GM23338 (cell line): ENCODE results near the gene XPNPEP1. TPM values are rescaled to one million over a fixed set of nuclear protein-coding genes. Genes with fewer than 3 reads are reported as not detected.

Experiments used
- ATAC-seq: fragments of 200-7000 bp; cut with Tn5 transposase; 3 replicates; pipeline ENCODE4 v1.9.1; 2020
- DNase-seq: peaks from one replicate; pipeline ENCODE4 v3.0.0-alpha.2; 2015; ENCODE audit warnings: low spot score
- H2AFZ ChIP-seq: fragments of 200-600 bp; sonication (generic); 2 replicates; pipeline ENCODE4 v1.8.0; 2016; ENCODE audit warnings: antibody characterized with exemption, mild to moderate bottlenecking, moderate library complexity
- H3F3A ChIP-seq: fragments of 200-600 bp; sonication (generic); replicated peaks from 2 replicates; pipeline ENCODE4 v1.8.0; 2017; ENCODE audit warnings: antibody characterized with exemption, mixed run types, low read depth
- H3K27ac ChIP-seq: fragments of 200-600 bp; sonication (generic); 2 replicates; pipeline ENCODE4 v1.6.1; 2016; ENCODE audit warnings: low read depth
- H3K27me3 ChIP-seq: fragments of 200-600 bp; sonication (generic); 2 replicates; pipeline ENCODE4 v1.8.0; 2016; ENCODE audit warnings: mild to moderate bottlenecking, mixed run types, moderate library complexity; ENCODE audit not compliant: insufficient read depth
- H3K36me3 ChIP-seq: fragments of 200-600 bp; sonication (generic); 2 replicates; pipeline ENCODE4 v1.8.0; 2016; ENCODE audit warnings: mild to moderate bottlenecking; ENCODE audit not compliant: insufficient read depth
- H3K4me1 ChIP-seq: fragments of 200-600 bp; sonication (generic); 2 replicates; pipeline ENCODE4 v1.8.0; 2016; ENCODE audit warnings: mild to moderate bottlenecking, moderate library complexity; ENCODE audit not compliant: insufficient read depth
- H3K4me2 ChIP-seq: fragments of 200-600 bp; sonication (generic); 2 replicates; pipeline ENCODE4 v1.7.1; 2017; ENCODE audit warnings: mixed run types
- H3K4me3 ChIP-seq: fragments of 200-600 bp; sonication (generic); 2 replicates; pipeline ENCODE4 v1.6.1; 2016; ENCODE audit warnings: mixed run types
- H3K79me2 ChIP-seq: fragments of 200-600 bp; sonication (generic); replicated peaks from 2 replicates; pipeline ENCODE4 v1.8.0; 2017; ENCODE audit warnings: mild to moderate bottlenecking; ENCODE audit not compliant: insufficient read depth
- H3K9me2 ChIP-seq: fragments of 200-600 bp; sonication (generic); 2 replicates; pipeline ENCODE4 v1.8.0; 2017; ENCODE audit not compliant: insufficient read depth
- H4K20me1 ChIP-seq: fragments of 200-600 bp; sonication (generic); replicated peaks from 2 replicates; pipeline ENCODE4 v1.8.0; 2017; ENCODE audit warnings: mild to moderate bottlenecking; ENCODE audit not compliant: insufficient read depth
- H3K27ac Mint-ChIP-seq: 2 replicates; pipeline ENCODE4 v1.8.0; 2020; ENCODE audit warnings: inconsistent platforms, mild to moderate bottlenecking, moderate library complexity, mixed read lengths
- H3K27me3 Mint-ChIP-seq: 3 replicates; pipeline ENCODE4 v1.8.0; 2022; ENCODE audit warnings: low read depth, mild to moderate bottlenecking, moderate library complexity, mixed read lengths, inconsistent platforms; ENCODE audit not compliant: insufficient read depth, poor library complexity
- H3K36me3 Mint-ChIP-seq: 3 replicates; pipeline ENCODE4 v1.8.0; 2021; ENCODE audit warnings: low read depth, mild to moderate bottlenecking, inconsistent platforms, moderate library complexity, mixed read lengths
- H3K4me1 Mint-ChIP-seq: 3 replicates; pipeline ENCODE4 v1.8.0; 2020; ENCODE audit warnings: mild to moderate bottlenecking, inconsistent platforms, mixed read lengths
- H3K4me3 Mint-ChIP-seq: 3 replicates; pipeline ENCODE4 v1.8.0; 2021; ENCODE audit warnings: moderate library complexity, mild to moderate bottlenecking, inconsistent platforms, mixed read lengths
- H3K9me3 Mint-ChIP-seq: 3 replicates; pipeline ENCODE4 v1.8.0; 2020; ENCODE audit warnings: moderate library complexity, mild to moderate bottlenecking, inconsistent platforms, mixed read lengths
- EZH2 ChIP-seq: fragments of 200-600 bp; sonication (generic); IDR thresholded peaks from one replicate; pipeline ENCODE4 v1.8.0; 2017; ENCODE audit warnings: antibody characterized with exemption, mild to moderate bottlenecking, low read depth; ENCODE audit not compliant: unreplicated experiment
- EZH2phosphoT487 ChIP-seq: fragments of 200-600 bp; sonication (generic); IDR thresholded peaks from one replicate; pipeline ENCODE4 v1.8.1; 2018; ENCODE audit warnings: antibody characterized with exemption; ENCODE audit not compliant: unreplicated experiment
- JUNB ChIP-seq: IDR thresholded peaks from one replicate; pipeline ENCODE4 v1.6.1; 2016; ENCODE audit warnings: antibody characterized with exemption; ENCODE audit not compliant: unreplicated experiment
- POLR2AphosphoS5 ChIP-seq: IDR thresholded peaks from 2 replicates; pipeline ENCODE4 v1.6.1; 2016; ENCODE audit warnings: antibody characterized with exemption, low read depth
- STAT1 ChIP-seq: IDR thresholded peaks from one replicate; pipeline ENCODE4 v1.6.1; 2016; ENCODE audit warnings: antibody characterized with exemption; ENCODE audit not compliant: unreplicated experiment
- polyA plus RNA-seq: library from polyadenylated mRNA; unstranded; fragments of >200 nt; fragmentation: Nextera tagmentation; extraction: Ambion mirVana; gene quantifications from 2 replicates; pipeline ENCODE4 v1.2.1, GENCODE V29; 2016
- total RNA-seq: library from RNA; depleted of rRNA; stranded (reverse); fragments of >200 nt; shearing (Covaris generic); gene quantifications from 2 replicates; pipeline ENCODE4 v1.2.3, GENCODE V29; 2014
- TF ChIP-seq, protein P1 (sequence below), 2 experiments: fragments of 200-600 bp in 1 of 2; sonication (generic) in 1 of 2; conservative IDR thresholded peaks; 2 replicates each; pipeline versions ENCODE4 v1.5.1 to v1.6.1; 2016 to 2017; ENCODE audit warnings: antibody characterized with exemption in 2 of 2, low read depth in 2 of 2, mild to moderate bottlenecking in 2 of 2, moderate library complexity in 1 of 2
- TF ChIP-seq, protein P2 (sequence below): IDR thresholded peaks from one replicate; pipeline ENCODE4 v1.6.1; 2018; ENCODE audit warnings: antibody characterized with exemption; ENCODE audit not compliant: unreplicated experiment
- TF ChIP-seq, protein P3 (sequence below): IDR thresholded peaks from 2 replicates; pipeline ENCODE4 v1.6.1; 2016; ENCODE audit warnings: antibody characterized with exemption

Gene XPNPEP1
- total and polyA plus RNA-seq, 2 experiments from 2014 or later, result 17.5 to 55.8 TPM

GRCh38 chr10:109911903-109912302 is 11.4 kb downstream of the XPNPEP1 start:
- Histone ChIP-seq H2AFZ (no peak overlapping the region), H3K9me2 (no peaks in the 10 kb centered on the region), H3K36me3 (no peaks in the 10 kb centered on the region), H3K4me2 (no peak overlapping the region), H3K4me1 (peaks cover 10% of the 10 kb centered on the region; the same call in 1 of the 2 replicates), H3F3A (no peaks in the 10 kb centered on the region), H3K4me3 (no peak overlapping the region), H3K79me2 (peaks cover 20% of the 10 kb centered on the region), H3K27ac (no peak overlapping the region), H4K20me1 (no peaks in the 10 kb centered on the region; the same call in 1 of the 2 replicates), H3K27me3 (no peaks in the 10 kb centered on the region)
- ATAC-seq (no peak), DNase-seq (no peak)
- no peak overlapping the region for H3K27ac Mint-ChIP-seq
- TF ChIP-seq, protein P1, sequence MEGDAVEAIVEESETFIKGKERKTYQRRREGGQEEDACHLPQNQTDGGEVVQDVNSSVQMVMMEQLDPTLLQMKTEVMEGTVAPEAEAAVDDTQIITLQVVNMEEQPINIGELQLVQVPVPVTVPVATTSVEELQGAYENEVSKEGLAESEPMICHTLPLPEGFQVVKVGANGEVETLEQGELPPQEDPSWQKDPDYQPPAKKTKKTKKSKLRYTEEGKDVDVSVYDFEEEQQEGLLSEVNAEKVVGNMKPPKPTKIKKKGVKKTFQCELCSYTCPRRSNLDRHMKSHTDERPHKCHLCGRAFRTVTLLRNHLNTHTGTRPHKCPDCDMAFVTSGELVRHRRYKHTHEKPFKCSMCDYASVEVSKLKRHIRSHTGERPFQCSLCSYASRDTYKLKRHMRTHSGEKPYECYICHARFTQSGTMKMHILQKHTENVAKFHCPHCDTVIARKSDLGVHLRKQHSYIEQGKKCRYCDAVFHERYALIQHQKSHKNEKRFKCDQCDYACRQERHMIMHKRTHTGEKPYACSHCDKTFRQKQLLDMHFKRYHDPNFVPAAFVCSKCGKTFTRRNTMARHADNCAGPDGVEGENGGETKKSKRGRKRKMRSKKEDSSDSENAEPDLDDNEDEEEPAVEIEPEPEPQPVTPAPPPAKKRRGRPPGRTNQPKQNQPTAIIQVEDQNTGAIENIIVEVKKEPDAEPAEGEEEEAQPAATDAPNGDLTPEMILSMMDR (conservative IDR thresholded peaks at IDR 0.05; ENCODE audit: low read depth in 2 of 2), result no peak
- TF ChIP-seq POLR2AphosphoS5, result no peak
- TF ChIP-seq, protein P2, sequence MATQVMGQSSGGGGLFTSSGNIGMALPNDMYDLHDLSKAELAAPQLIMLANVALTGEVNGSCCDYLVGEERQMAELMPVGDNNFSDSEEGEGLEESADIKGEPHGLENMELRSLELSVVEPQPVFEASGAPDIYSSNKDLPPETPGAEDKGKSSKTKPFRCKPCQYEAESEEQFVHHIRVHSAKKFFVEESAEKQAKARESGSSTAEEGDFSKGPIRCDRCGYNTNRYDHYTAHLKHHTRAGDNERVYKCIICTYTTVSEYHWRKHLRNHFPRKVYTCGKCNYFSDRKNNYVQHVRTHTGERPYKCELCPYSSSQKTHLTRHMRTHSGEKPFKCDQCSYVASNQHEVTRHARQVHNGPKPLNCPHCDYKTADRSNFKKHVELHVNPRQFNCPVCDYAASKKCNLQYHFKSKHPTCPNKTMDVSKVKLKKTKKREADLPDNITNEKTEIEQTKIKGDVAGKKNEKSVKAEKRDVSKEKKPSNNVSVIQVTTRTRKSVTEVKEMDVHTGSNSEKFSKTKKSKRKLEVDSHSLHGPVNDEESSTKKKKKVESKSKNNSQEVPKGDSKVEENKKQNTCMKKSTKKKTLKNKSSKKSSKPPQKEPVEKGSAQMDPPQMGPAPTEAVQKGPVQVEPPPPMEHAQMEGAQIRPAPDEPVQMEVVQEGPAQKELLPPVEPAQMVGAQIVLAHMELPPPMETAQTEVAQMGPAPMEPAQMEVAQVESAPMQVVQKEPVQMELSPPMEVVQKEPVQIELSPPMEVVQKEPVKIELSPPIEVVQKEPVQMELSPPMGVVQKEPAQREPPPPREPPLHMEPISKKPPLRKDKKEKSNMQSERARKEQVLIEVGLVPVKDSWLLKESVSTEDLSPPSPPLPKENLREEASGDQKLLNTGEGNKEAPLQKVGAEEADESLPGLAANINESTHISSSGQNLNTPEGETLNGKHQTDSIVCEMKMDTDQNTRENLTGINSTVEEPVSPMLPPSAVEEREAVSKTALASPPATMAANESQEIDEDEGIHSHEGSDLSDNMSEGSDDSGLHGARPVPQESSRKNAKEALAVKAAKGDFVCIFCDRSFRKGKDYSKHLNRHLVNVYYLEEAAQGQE, result no peak
- TF ChIP-seq, protein P3, sequence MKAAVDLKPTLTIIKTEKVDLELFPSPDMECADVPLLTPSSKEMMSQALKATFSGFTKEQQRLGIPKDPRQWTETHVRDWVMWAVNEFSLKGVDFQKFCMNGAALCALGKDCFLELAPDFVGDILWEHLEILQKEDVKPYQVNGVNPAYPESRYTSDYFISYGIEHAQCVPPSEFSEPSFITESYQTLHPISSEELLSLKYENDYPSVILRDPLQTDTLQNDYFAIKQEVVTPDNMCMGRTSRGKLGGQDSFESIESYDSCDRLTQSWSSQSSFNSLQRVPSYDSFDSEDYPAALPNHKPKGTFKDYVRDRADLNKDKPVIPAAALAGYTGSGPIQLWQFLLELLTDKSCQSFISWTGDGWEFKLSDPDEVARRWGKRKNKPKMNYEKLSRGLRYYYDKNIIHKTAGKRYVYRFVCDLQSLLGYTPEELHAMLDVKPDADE, result no peak
- H3K9me3 Mint-ChIP-seq, result no peaks in the 10 kb centered on the region
- no peak overlapping the region for H3K4me3 Mint-ChIP-seq
- peaks cover 21% of the 10 kb centered on the region for H3K4me1 Mint-ChIP-seq
- peaks cover 2% of the 10 kb centered on the region for H3K27me3 Mint-ChIP-seq
- peaks cover 11% of the 10 kb centered on the region; the same call in 2 of the 3 replicates for H3K36me3 Mint-ChIP-seq

DNA sequence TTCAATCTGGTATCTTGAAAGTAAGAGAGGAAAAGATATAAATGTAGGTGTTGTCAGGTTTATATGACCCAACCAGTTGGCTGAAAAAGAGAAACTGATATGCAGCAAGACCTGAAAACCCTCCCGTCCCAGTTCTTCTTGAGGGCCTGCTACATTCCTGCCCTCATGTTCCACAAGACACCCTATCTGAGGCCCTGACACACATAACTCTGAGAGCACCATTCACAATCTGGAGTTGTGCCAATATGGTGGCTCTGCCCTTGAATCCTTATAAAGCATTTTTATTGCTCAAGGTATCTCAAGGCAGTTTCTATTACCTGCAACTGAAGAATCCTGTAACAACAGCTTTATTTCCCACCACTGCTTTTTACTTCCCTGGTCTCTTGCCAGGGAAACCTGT is 17.0 kb downstream of the XPNPEP1 start:
- Histone ChIP-seq H3K4me3 (no peak overlapping the region), H3K4me2 (no peak overlapping the region), H3K79me2 (peaks cover 6% of the 10 kb centered on the region; the same call in 1 of the 2 replicates), H3K36me3 (no peaks in the 10 kb centered on the region), H3K4me1 (no peaks in the 10 kb centered on the region), H3K9me2 (no peaks in the 10 kb centered on the region), H3F3A (no peaks in the 10 kb centered on the region), H2AFZ (no peak overlapping the region), H3K27me3 (no peaks in the 10 kb centered on the region), H3K27ac (no peak overlapping the region), H4K20me1 (peaks cover 14% of the 10 kb centered on the region)
- Mint-ChIP-seq H3K36me3 (peaks cover 18% of the 10 kb centered on the region; the same call in 2 of the 3 replicates), H3K9me3 (no peaks in the 10 kb centered on the region), H3K27ac (no peak overlapping the region), H3K27me3 (peaks cover 5% of the 10 kb centered on the region), H3K4me3 (no peak overlapping the region), H3K4me1 (peaks cover 8% of the 10 kb centered on the region; the same call in 2 of the 3 replicates)
- ATAC-seq, result no peak
- no peak for DNase-seq
- TF ChIP-seq STAT1 (no peak), EZH2phosphoT487 (no peak), JUNB (no peak), EZH2 (no peak)
- TF ChIP-seq, protein P3, result no peak
